HG03469 (cell line): ENCODE measurements around the gene IKZF2.

ENCODE experiments used
- ATAC-seq: cut with Tn5 transposase; IDR thresholded peaks from one replicate; pipeline ENCODE4 v1.9.1; 2021; ENCODE audit warnings: mild to moderate bottlenecking, moderate library complexity, moderate number of reproducible peaks; ENCODE audit not compliant: unreplicated experiment

The IKZF2 gene

DNA sequence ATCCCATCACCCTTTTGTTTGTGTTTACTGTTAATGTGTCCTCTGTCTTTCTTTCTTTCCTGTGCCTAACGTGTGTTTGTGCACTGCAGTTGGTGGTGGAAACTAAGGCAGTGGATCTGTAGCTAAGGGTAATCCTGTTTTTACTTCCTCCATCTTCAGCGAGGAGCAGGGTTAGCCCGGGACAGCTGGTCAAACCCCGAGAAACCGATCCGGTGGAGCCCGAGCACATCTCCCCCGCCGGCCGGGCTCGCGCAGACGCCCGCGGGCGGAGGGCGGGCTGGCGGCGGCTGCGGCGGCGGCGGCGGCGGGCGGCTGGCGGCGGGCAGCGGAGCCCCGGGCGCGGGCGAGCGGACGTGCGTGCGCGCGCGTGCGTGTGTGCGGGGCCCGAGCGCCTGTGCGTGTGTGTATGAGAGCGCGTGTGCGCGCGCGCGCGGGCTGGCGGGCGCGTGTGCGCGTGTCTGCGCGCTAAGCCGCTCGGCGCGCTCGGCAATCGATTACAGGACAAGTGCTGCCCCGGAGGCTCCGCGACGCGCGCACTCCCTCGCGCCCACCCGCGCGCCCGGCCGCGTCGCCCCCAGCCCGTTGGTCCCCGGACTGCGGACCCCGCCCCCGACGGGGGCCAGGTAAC lies at the start of gene IKZF2:
IKZF2 (minus strand) TSS at position 176 of the 628 bp plus-strand sequence. CDS start 2,983 bp downstream, outside the sequence.
- ATAC-seq = peak; percentile 47

DNA sequence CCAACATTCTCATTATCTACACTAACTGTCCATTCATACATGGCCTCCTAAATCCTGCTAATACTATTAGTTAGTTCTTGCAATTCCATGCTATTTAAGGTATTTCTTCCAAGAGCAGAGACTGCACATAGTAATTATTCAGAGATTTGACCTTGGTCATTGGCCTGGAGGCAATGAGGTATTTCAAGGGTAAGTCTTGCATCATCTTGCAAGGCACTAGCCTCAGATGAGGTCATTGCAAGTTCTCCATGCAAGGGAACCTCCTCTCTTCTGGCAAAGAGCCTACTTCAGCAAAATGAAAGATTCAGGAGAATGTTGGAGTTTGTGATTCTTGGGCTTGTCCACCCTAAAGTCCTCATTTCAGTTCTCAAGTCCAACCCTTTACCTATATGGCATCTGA lies 48.5 kb upstream of the IKZF2 start:
- no peak for ATAC-seq

DNA sequence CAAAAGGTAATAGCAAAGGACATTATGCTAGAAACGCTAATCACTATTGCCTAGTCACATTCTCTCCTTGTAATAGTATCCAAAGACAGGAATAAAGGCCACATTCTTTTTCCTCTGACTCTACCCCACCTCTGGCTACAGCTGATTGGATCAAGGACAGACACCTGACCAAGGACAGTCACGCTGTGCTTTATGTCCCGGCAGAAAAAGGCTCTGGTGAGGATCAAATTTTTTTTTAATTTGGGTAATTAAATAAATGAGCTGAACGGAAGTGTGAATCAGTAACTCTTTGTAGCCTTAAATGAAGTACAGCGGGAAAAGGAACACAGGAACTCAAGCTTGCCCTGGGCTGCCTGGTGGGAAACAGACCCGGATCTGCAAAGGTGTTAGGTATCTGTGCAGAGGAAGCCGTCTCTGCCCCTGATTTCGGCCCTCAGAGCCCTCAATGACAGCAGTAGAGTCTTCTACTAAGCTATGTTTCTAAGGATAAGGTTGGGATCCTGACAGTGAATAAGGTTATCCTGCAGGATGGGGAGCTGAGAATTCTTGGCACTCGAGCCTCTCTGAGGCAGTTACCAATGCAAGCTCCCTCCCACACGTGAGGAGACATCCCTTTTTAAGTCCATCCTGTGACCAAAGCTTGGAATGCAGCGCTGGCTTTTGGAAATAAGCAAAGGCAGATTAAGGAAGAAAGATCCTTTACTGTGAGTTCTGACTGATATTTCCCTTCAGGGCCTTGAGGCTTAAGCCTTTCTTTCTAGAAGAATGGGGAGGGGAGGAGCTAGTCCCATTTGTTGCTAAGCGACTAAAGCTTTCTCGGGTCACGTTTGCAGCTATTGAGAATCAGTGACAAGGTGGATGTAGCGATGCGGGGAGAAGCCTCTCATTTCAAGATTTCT lies 37.8 kb upstream of the IKZF2 start:
- no peak for ATAC-seq

DNA sequence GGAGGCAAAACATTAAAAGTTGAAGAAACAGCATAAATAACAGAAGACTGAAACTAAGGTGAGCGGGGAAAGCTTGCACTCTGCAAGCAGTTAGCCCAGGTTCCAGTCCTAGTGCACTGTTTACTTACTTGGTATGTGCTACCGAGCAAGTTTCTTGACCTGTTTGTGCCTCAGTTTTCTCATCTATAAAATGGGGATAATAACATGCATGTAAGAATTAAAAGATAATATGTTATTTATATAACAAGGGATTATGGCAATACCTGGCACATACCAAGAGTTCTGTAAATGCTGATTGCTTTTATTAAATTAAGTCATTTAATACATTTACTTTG lies 37.1 kb upstream of the IKZF2 start:
- no peak for ATAC-seq

DNA sequence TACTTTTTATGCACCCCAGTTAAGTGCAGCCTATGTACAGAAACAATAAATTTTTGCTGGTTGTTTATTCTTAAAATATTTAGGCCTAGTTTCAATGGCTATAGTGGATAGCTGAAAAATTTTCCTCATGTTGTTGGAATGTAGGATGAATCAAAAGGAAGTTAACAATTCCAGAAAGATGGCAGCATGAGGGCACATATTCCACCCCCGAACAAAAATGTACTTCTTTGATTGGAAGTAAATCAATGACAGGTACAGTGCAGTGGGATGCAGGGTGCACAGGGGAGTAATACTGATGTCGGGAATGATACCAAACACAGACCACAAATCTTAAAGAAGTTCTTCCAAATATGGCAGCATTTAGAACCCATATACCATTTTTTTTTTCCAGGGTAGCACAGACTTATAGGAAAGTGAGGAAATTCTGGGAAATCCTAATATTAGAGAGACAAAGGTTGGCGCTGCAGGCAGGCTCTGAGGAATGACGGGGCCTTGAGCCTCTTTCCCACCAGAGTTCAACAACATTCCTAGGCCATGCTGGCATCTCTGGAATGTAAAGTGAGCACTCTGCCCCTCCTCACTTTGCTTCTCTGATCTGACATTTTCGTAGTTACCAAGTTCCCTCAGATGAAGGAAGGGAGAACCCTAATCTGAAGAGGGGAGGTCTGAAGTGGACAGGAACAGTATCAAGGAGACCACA lies 36.6 kb upstream of the IKZF2 start:
- ATAC-seq = no peak

DNA sequence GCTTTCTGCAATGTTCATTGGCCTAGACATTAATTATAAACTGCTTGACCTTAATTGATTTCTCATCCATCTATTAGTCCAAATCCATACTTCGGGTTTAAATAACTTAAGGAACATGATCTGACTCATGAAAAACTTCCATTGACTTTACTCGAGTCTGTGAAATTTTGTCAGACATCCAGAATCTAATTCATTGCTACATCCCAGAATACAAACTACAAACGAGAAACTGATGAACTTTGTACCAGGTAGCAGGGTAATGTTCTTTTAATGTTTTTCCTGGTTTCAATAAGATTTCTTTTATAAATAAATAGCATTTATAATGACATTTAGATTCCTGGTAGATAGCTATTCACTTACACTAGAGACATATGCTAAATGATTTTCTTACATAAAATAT lies 36.0 kb upstream of the IKZF2 start:
- ATAC-seq = no peak

DNA sequence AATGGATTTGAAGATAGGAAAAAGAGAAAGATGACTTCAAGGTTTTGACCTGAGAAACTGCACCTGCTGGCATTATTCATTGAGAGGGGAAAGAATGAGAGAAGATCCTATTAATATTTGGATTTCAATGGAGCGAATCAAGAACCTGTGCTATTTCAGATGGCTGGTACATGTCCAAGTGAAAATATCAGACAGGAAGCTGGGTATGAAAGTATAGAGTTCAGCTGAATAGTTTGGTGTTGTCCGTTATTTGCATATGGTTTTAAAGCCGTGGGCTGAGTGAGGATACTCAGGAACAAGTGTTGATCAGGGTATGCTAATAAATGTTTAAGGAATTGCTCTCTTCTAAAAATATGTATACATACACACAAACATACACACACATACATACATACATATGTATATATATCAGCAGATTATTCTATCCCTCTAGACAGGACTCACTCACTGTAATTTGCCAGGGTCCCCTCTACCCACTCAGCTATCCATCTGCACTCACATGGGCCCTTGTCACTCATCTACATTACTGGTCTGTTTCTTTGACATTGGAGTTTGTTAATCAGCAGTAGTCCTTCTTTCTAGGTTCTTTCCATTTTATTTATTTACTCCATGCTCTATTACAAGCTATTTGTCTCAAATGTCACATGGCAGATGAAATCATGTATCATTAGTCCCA lies 33.9 kb upstream of the IKZF2 start:
- ATAC-seq = peak; percentile 96

DNA sequence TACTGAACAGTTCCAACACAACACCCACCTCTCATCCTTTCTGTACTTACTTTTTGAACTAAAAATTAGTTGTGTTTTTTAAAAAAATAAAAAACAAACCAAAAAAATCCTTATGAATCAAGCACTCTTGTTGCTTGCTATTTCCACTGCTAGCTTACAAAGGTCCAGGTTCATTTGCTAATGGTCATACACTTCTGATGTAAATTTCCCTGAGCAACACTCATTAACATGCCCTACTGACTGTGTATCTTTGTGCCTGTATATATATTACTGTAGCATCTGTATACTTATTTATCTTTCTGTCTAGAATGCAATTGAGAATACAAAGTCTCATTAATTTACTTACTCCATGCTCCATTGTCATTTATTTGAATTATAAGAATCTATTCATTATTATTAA lies 30.3 kb upstream of the IKZF2 start:
- ATAC-seq = no peak

DNA sequence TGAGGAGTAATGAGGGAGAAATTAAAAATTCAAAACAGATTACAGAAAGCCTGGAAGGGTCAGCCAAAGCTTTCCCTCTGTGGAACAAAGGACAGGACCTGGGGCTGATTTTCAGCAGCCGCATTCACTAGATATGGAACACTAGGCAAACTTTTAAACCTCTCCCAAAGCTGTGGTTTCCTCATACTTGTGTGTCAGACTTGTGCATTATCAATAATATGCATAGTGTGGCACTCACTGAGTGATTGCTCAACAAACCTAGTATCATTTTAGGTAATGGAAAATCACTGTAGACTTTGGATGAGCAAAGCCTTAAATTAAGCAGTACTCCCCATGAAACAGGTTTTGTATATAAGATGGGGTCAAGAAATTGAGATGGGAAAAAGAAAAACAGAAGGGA lies 26.3 kb upstream of the IKZF2 start:
- ATAC-seq = no peak

DNA sequence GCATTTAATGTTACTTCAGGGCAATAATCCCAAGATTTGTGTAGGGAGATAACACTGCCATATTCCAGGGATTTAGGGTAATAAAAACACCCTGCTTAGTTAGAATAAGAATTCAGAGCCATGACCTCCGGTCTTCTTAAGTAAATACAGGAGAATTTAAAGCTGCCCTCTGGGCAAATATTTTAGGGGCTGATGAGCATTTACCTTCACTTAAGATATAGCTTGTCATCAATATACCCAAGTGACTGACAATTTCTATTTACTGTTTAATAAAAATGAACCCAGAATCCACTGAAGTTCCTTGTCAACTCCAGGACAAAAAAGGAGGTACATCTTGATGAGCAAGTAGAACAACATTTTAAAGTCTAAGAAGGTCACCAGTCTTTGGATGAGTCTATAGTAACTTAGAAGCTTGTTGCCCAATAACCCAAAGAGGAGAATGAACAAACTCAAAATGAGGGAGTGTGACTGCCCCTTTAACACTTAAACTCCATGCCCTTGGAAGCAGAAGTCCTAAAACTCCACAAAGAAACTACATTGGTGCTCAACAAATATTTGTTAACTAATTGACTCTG lies 24.3 kb upstream of the IKZF2 start:
- no peak for ATAC-seq

DNA sequence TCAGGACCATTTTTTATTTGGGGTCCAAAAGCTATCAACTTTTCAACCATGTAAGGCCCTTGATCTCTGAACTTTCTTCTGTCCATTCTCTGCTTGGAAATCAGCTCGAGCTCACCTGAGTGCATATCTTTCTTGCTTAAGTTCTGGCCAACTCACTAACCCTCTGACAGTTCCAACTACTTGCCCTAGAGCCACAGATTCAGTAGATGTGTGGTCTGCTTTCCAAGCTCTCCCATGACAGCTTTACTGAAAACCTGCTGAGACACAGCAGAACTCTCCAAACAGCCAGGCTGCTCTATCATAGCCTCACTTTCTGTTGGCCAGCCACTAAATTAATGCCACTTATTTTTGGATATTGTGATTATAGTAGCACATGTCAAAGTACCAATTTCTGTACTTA lies 21.2 kb upstream of the IKZF2 start:
- ATAC-seq = no peak

DNA sequence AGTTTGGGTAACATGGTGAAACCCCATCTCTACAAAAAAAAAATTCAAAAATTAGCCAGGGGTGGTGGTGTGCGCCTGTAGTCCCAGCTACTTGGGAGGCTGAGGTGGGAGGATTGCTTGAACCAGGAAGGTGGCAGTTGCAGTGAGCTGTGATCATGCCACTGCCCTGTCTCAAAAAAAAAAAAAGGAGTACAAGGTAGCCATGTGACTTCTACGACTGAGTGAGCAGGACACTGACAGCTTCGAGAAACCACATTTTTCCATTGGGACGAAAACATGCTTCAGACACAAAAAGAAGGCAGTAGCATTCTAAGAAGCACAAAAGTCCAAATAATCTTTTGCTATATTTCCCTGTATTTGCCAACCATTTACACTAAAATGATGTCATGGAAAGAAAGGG lies 19.7 kb upstream of the IKZF2 start:
- no peak for ATAC-seq

DNA sequence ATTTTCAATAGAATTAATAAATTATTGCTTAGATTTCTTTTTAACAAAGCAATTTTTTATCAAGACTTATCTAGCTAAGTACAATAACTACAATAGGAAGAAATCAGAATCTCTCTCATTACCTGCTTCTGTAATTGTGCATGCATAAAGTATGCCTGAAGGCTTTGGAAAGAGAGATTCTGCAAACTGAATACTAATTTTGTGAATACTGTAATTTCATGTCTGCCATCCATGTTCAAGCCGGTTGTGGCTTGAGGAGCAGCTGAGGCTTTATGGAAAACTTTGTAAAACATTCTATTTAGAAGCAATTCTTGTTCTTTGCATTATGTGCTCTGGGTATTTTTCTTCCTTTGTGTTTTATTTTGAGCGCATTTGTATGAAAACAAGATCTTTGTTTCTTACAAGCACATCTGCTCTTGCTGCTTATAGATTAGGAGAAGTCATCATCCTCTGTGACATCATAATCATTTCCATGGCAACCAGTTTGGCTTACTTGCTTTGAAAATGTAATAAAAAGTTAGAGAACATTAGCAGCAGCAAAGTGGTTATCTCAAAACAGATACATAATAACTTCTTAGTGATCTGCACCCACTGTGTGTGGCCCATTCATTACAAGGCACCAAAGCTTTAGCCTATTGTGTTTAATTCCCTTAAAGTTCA lies 16.0 kb upstream of the IKZF2 start:
- ATAC-seq = no peak

DNA sequence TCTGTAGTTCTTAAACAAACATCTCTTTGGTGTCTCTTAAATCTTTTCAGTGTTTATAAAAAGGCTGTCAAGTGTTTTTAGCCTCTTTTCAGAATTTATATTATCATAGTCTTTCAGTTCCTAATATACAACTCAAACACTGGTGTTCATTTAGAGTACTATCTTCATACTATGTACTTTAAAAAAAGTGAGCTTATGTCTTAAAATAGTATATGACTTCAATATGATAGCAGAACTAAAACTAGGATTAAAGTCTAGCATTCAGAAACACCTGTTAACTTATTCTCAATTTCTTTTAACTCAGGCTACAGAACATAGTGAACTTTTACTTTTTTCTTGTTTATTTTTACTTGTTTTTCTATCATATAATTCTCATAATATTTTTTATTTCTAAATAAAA lies 14.7 kb upstream of the IKZF2 start:
- ATAC-seq = peak; percentile 98

DNA sequence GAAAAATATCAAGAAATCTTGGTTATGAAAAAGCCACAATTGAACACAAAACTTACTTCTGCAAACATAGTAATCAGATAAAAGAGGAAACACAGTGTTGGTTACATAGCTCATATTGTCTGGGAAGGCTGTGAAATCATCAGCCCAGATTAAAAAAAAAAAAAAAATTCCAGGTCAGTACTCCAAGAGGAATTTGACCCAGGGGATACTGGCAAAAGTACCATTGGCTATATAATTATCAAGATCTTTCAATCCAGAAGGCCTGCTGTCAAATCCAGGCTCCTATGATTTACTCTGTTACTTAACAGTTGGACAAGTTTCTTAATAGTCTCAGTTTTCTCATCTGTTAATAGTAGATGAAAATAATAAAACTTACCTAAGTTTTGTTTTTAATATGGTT lies 12.9 kb upstream of the IKZF2 start:
- ATAC-seq = no peak

DNA sequence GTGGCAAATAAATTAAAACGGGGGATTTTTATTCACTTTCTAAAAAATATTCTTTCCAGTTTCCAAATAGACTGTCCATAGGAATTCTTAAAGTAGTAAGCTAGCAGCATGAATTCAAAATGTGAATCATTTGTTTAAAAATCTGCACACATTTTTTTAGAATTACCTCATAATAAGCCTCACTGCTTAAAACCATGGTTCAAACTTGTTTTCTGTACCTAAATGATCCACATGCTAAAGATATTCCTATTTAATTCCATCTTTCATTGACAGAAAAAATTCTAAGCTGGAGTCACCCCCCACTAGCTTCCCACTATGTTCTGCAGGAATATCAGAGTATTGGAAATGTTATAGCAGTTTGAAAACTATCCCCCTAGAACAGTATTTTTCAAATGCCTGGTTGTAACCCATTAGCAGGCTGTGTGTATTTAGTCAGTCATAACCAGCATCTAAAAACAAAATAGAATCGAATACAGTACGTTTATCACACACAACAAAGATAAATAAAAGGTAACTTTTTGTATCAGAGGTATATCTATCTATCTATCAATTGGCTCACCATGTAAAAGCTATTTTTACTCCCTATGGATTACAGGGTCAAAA lies 11.2 kb upstream of the IKZF2 start:
- ATAC-seq = no peak

DNA sequence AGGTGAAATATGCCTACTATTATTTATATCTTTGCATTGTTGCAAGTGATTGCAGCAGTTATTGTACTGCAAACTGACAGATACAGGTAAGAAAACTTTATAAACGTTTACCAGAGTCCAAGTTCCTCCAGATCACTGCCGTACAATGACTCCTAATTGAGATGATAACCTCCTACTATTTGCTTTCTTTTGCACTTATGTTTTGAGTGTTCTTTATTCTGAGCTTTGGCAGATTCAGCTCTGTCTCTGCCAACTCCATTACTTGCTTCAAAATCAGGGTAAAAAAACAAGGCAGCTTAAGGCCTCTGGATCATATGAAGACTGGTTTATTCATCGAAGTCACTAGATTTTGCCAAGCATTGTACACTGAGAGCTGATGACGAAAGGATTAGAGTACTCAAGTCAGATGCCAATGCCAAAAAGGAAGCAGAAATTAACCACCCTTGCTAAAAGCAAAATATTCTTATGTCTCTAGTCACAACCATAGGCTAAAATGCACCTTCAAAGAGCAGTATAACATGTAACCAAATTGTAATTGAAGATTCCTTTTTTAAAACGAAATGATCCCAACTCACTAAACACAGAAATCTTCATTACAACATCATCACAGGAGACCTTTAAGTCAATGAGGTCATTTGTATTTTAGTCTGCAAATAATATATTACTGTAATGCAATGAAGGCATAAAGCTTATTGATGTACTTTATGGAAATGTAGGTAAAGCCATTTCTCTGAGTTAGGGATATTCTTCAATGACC lies 10.5 kb upstream of the IKZF2 start:
- ATAC-seq = no peak

DNA sequence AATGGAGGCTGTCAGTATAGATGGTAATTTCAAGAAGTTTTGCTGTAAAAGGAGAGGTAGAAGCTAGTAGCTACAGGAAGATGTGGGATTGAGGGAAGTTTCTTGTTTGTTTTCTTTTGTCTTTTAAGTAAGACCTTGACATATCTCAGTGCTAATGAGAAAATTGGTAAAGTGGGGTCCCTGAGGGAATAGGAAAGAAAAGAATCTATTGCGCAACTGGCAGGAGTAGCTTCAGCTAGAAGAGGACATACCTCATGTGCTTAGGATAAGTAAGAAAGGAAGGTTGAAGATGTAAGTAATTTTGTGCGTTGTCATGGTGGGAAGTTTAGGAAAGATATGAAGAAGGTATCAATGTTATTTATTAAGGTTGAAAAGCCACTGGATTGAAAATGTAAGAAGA lies 8.4 kb upstream of the IKZF2 start:
- no peak for ATAC-seq

DNA sequence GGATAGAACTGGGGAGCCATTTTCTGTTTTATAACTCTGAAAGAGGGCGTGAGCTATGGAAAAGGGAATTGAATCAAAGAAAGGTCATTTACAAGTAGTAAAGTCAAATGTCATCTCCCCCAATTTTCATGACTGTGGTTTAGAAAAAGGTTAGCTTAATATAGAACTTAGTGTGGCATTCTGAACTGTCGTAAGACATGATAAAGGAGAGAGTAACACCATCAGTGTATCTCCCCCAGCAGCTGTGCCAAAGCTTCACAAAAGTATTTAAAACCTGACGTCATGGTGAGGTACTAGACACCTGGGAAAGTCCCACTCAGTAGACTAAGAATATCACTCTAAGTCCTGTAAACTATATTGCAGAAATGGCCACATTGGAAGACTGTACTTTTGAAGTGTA lies 5.8 kb upstream of the IKZF2 start:
- ATAC-seq = peak; percentile 71
